Neural cell (in vitro differentiated cells): ENCODE data around the gene C17orf50.

Experiments used
- EP300 ChIP-seq: fragments of 450-650 bp; conservative IDR thresholded peaks from 2 replicates; pipeline ENCODE4 v1.6.1; 2014; ENCODE audit warnings: antibody characterized with exemption, mild to moderate bottlenecking, moderate library complexity; ENCODE audit not compliant: poor library complexity, severe bottlenecking
- EZH2 ChIP-seq: fragments of 200-600, 300-800 bp; shearing (Covaris generic), sonication (generic); IDR thresholded peaks from 2 replicates; pipeline ENCODE4 v1.6.1; 2014; ENCODE audit warnings: antibody characterized with exemption, low read length, borderline replicate concordance, mild to moderate bottlenecking; ENCODE audit not compliant: insufficient read depth, poor library complexity, severe bottlenecking
- MXI1 ChIP-seq: fragments of 450-650 bp; conservative IDR thresholded peaks from 2 replicates; pipeline ENCODE4 v1.6.1; 2014; ENCODE audit warnings: antibody characterized with exemption, mild to moderate bottlenecking; ENCODE audit not compliant: poor library complexity, severe bottlenecking
- POLR2AphosphoS5 ChIP-seq: IDR thresholded peaks from 2 replicates; pipeline ENCODE4 v1.6.1; 2012
- RAD21 ChIP-seq: fragments of 450-650 bp; conservative IDR thresholded peaks from 2 replicates; pipeline ENCODE4 v1.6.1; 2014; ENCODE audit warnings: antibody characterized with exemption, mild to moderate bottlenecking, moderate library complexity
- REST ChIP-seq: IDR thresholded peaks from 2 replicates; pipeline ENCODE4 v1.6.1; 2012; ENCODE audit warnings: borderline replicate concordance
- SMC3 ChIP-seq: fragments of 450-650 bp; conservative IDR thresholded peaks from 2 replicates; pipeline ENCODE4 v1.6.1; 2014; ENCODE audit warnings: antibody characterized with exemption, mild to moderate bottlenecking, moderate library complexity; ENCODE audit not compliant: poor library complexity
- TAF1 ChIP-seq: IDR thresholded peaks from 2 replicates; pipeline ENCODE4 v1.6.1; 2012; ENCODE audit warnings: low read depth
- TF ChIP-seq, protein P1 (sequence below): fragments of 450-650 bp; IDR thresholded peaks from 2 replicates; pipeline ENCODE4 v1.5.1; 2014; ENCODE audit warnings: antibody characterized with exemption, mild to moderate bottlenecking, moderate library complexity; ENCODE audit not compliant: poor library complexity, severe bottlenecking

DNA sequence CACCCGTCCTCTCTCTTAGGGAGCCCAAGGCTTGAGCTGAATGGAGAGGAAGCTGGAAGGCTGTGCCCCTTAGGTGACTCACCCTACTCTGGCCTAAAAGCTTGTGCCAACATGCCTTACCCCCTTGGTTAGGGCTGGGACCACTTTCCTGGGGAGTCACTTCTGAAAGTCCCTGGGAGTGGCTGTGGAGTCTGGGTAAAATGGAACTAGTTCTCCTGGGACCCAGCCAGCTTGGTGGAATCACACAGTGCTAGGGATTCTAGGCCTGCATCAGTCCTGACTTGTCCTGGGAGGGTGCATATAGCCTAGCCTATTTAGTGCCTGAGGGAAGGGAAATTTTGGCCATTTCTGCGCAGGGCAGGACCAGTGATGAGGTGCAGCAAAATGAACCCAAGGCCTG lies 24.2 kb downstream of the C17orf50 start:
- TF ChIP-seq, protein P1, sequence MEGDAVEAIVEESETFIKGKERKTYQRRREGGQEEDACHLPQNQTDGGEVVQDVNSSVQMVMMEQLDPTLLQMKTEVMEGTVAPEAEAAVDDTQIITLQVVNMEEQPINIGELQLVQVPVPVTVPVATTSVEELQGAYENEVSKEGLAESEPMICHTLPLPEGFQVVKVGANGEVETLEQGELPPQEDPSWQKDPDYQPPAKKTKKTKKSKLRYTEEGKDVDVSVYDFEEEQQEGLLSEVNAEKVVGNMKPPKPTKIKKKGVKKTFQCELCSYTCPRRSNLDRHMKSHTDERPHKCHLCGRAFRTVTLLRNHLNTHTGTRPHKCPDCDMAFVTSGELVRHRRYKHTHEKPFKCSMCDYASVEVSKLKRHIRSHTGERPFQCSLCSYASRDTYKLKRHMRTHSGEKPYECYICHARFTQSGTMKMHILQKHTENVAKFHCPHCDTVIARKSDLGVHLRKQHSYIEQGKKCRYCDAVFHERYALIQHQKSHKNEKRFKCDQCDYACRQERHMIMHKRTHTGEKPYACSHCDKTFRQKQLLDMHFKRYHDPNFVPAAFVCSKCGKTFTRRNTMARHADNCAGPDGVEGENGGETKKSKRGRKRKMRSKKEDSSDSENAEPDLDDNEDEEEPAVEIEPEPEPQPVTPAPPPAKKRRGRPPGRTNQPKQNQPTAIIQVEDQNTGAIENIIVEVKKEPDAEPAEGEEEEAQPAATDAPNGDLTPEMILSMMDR = no peak
- TF ChIP-seq REST = no peak
- TF ChIP-seq POLR2AphosphoS5 = no peak
- no peak for TF ChIP-seq SMC3
- TF ChIP-seq EP300 = no peak
- no peak for TF ChIP-seq RAD21
- TF ChIP-seq TAF1 = no peak
- no peak for TF ChIP-seq MXI1
- no peak for TF ChIP-seq EZH2
